H4 (cell line): ENCODE measurements around the gene KCNAB1. TPM values are rescaled to one million over a fixed set of nuclear protein-coding genes. Genes with fewer than 3 reads are reported as not detected.
"Not testable (repeated sequence)": the region's sequence is repeated elsewhere in the genome, so short reads cannot be mapped to it uniquely, and the experiment has no call there.

Experiments
- DNase-seq: peaks from one replicate; pipeline ENCODE4 v3.0.0-alpha.2; 2015; ENCODE audit warnings: low spot score
- total RNA-seq: library from RNA; depleted of rRNA; stranded (reverse); fragments of >200 nt; shearing (Covaris generic); gene quantifications from 2 replicates; pipeline ENCODE4 v1.2.3, GENCODE V29; 2014

Gene KCNAB1
- total RNA-seq, 1 experiment from 2014 or later: 0.33 TPM

DNA sequence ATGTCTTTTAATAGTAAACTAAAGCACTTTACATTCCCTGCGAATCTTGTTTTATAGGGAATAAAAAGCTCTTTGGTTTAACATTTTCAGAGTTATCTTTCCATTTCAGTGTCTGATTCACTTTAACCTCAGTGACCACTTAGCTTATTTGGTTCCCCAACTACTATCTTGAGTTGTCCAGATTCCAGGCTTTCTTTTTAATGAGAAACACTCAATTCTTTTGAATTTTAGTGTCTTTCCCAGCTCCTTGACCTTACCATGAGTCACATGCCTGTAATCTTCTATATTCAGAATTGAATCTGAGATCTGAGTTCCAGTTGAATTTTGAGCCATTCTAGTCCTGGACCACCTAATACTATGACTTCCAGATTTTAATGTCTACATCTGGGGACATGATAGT is 144.4 kb downstream of the KCNAB1 start:
- DNase-seq: no peak

DNA sequence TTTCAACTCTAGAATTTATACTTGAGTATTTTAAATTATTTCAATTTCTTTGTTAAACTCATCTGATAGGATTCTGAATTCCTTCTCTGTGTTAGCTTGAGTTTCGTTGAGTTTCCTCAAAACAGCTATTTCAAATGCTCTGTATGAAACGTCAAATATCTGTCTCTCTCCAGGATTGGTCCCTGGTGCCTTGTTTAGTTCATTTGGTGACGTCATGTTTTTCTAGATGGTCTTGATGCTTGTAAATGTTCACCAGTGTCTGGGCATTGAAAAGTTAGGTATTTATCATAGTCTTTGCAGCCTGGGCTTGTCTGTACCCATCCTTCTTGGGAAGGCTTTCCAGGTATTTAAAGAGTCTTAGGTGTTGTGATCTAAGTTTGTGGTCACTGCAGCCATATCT is 151.1 kb downstream of the KCNAB1 start:
- no peak for DNase-seq

DNA sequence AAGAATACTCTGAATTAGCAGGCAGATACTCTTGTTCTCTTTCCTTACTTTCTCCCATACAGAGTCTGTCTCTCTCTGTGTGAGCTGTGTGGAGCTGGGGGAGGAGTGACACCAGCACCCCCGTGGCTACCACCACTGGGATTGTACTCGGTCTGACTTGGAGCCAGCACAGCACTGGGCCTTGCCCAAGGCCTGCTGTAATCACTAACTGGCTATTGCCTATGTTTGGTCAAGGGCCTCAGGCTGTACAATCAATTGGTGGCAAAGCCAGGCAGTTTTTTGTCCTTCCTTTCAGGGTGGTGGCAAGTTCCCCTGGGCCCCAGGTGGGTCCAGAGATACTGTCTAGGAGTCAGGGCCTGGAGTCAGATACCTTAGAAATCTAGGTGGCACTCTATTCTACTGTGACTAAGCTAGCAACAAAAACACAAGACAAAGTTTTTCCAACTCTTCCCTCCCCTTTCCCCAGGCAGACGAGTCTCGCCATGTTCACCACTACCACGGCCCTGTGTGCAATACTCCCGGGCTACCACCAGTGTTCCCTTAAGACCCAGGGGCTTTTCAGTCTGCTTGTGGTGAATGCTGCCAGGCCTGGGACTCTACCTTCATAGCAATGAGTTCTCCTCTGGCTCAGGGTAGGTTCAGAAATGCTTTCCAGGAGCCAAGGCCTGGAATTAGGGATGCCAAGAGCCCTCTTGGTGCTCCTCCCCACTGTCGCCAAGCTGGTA is 151.8 kb downstream of the KCNAB1 start:
- no peak for DNase-seq

DNA sequence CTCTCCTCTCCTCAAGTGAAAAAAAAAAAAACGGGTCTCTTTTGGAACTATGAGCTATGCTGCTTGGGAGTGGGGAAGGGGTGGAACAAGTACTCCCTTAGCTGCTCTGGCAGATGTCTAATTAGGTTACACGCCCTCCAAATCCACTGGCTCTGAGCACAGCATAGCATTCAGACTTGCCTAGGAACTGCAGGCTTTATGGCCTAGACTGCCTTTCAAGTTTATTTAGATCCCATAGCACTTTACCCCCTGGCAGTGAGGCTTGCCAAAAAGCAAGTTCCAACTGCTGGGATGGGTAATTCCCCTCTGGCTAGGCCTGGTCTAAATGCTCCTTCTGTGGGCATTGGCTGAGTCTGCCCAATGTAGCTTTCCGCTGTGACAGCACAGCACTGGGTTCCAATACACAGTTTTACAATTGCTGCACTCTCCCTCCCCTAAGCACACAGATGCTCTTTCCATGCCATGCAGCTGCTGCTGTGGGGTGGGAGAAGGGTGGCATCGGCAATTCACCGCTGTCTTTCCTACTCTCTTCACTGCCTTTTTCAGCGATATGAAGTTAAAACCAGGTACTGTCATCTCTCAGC is 152.8 kb downstream of the KCNAB1 start:
- DNase-seq: no peak

DNA sequence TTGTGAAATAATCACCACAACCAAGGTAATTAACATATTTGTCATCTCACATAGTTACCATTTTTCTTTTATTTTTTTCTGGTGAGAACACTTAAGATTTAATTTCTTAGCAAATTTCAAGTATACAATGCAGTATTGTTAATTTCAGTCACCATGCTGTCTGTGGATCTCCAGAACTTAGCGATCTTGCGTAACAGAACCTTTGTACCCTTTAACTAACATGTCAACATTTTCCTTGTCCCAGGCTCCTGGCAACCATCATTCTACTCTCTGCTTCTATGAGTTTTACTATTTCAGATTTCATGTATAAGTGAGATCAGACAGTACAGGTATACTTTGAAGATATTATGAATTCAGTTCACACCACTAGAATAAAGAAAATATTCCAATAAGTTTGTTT is 154.4 kb downstream of the KCNAB1 start:
- no peak for DNase-seq

DNA sequence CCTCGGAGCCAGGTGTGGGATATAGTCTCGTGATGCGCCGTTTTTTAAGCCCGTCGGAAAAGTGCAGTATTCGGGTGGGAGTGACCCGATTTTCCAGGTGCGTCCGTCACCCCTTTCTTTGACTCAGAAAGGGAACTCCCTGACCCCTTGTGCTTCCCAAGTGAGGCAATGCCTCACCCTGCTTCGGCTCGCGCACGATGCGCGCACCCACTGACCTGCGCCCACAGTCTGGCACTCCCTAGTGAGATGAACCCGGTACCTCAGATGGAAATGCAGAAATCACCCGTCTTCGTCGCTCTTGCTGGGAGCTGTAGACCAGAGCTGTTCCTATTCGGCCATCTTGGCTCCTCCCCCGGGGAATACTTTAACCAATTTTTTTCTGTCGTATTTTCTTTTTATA is 164.3 kb downstream of the KCNAB1 start:
- not testable (repeated sequence) for DNase-seq

DNA sequence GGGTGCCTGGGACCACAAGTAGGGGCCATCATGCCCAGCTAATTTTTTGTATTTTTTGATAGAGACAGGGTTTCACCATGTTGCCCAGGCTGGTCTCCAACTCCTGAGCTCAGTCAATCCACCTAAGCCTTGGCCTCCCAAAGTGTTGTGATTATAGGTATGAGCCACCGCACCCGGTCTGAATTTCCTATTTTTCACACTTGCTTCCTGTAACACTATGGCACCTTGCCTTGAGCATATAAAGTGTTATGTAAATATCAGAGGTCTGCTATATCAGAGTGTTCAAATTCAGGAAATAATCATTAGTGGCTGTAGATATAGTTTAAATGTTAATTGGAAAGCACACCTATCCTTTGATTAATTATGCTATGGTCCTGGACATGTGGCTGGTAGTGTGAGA is 165.2 kb downstream of the KCNAB1 start:
- DNase-seq: no peak

DNA sequence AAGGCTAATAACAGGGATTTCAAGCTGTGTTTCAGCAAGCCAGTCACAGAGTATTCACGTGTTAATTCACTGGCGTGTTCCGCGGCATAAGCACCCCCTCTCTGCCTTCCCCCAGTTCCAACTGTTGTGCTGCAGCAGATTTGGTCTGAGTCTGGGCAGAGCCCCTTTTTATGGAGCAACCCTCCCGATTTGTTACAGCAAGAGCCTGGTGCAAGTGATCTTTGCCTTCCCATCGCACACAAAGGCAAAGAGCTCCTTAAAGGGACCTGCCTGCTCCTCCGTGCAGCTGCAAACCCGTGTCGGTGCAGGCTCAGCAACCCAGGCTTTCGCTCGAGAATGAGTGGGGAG is 170.5 kb downstream of the KCNAB1 start:
- DNase-seq: no peak

DNA sequence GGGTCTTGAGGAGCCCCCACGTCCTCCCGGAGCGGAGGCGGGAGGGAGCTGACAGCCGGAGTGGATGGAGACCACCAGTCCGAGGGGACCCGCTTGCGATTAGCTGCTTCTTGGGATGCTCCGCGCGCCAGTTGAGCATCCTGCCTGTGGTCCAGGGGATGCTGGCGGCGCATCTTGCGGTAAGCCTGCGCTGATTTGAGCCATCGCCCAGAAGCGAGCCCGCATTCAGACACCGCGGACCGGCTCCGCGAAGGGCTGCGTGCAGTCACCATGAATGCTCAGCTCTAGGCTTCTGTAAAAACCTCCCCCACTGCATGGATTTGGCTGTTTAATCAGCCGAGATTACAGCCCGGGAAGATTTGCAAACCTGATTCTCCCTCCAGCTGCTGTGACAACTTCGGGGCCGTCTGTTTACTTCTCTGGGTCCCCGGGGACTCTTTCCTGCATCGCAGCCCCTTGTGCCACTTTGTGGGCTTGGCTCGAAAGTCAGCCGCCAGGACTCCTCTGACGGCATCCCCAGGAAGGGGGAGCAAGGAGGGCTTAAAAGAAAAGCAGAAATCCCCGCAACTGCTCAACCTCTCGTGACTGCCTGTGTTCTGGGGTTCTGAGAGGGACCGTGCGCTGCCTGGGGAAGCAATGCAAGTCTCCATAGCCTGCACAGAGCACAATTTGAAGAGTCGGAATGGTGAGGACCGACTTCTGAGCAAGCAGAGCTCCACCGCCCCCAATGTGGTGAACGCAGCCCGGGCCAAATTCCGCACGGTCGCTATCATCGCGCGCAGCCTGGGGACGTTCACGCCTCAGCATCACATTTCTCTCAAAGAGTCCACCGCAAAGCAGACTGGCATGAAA is 171.1 kb downstream of the KCNAB1 start:
- no peak for DNase-seq

DNA sequence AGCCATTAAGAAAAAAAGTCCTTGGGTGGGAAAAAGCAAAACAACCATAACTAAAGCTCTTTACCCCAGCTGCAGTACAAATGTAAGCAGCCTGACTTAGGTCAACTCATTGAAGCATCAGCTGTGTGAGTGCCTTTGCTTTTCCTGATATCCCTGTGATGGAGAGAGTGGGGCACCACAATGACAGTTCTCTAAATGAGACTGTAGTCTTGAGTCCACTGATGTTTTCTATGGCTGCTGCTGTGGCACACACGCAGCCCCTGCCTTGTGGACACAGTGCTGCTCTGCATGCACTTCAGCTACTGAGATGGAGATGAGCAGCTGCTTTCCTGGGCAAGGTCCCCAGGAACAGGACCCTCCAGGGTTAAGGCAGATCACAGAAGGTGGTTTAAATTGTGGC is 173.2 kb downstream of the KCNAB1 start:
- DNase-seq: no peak

DNA sequence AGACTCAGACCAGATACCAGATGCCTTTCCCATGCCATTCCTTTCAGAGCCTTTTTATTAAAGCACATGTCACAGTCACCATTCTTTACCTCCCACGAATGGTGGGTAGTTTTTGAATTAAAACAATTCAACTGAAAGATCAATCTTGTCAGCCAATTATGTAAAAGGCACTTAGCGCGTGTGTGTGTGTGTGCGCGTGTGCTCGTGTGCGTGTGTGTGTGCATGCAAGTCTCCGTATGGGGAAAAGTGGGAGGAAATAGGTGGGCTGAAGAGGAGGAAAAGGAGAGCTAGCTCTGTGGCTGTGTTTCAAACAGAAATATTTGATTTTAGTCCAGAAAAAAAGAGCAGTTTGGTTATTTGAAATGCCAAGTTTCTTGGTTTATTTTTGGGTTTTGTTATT is 177.2 kb downstream of the KCNAB1 start:
- DNase-seq: no peak

DNA sequence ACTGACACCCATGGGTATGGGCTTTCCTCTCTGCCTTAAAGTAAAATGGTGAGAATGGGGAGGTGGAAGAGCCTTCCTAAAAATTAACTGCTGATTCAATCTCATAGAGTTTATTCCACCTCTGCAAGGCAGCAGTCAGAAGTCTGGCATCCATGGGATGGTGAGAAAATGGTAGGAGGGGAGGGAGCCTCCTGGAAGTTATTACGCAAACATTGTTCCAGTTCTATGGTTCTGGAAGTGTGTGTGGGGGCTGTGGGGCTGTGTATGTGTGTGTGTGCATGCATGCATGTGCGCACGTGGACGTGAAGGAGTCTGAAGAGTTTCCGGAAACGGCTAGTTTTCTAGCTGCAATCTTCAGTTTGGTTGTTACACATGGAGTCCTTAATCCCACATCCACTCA is 177.6 kb downstream of the KCNAB1 start:
- no peak for DNase-seq

DNA sequence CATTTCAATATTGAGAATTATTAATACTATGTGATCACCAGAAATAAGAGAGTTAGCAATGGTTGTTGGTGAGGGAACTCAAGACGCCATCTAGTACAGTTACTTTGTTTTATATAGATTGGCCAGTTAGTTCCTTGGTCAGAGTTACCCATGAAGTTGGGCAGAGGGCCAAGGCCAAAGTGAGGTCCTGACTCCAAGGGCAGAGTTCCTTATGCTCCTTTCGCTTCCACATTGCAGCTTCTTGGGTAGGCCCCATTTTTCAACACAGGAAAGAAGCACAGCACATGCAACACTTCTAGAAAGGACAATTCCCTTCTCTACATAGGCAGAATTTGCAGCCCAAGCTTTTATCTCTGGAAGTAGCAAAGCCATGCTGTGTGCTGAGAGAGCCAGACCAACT is 178.6 kb downstream of the KCNAB1 start:
- no peak for DNase-seq

DNA sequence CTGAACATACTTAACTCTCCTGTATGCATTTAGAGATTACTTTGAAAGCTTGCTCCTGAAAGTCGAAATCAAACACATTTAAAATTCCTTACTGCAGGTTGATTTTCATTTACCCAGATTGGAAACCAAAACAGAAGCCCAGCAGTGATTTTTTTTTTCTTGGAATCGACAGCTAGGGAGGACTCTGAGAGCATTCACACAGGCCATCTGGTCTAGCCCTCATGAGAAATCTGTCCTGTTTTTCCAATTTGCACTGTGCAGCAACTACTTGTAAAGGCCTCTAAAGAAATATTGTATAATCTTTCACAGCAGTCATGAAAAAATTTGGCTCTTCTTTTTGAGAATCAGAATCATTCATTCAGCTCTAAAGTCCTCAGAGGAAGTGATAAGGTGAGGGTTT is 179.2 kb downstream of the KCNAB1 start:
- DNase-seq: no peak

DNA sequence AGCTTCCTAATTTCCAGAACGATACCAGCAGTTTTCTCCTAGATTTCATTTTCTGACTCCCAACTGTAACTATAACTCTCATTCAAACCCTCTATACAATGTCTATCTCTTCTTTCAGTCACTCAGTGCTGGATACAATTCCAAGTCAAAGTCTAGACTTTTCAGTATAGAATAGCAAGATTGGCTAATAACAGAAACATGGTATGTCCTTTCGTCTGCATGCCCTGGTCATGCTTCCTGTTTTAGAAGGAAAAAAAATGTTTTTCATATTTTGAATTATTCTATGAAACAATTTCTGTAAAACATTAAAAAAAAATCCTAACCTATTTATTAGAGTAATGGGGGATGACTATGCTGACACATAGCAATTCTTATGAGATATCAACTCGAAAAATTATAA is 180.0 kb downstream of the KCNAB1 start:
- DNase-seq: no peak

DNA sequence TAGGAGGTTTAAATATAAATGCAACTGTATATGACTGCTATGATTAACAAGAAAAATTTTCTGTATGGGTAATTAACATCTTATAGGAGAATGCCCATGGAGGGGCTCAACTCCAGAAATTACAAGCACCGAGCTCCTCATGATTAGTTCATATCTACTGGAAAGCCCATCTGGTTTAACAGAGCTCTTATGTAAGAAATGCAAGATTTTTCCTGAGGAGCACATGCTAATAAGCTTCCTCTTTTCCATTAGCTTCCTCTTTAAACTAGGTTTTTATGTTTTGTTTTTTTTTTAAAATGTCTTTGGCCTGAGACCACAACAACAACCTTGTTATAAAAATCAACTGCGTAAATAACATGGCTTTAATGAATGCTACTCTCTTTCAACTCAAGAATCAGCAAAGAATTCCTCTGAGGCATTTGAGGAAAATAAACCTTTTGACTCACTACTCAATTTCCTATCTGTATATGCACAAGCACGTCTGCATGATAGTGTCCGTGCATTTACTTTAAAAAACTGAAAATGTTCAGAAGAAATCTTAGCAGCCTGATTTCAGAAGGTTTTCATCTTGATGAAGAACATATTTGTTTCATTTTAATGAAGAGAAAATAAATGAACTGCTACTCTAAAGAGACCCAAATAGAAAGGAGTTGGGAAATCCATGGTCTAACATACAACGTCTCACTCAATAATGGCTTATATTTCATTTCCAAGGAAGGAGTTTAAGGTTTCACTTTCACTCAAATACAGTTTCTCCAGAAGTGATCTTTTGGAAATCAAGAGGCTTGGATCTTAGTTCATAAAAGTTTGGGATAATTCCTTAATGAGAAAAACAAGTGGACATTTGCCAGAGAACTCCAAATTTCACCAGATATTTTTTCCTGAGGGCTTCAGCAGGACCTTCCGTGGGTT is 180.8 kb downstream of the KCNAB1 start:
- peak; percentile 23 for DNase-seq

DNA sequence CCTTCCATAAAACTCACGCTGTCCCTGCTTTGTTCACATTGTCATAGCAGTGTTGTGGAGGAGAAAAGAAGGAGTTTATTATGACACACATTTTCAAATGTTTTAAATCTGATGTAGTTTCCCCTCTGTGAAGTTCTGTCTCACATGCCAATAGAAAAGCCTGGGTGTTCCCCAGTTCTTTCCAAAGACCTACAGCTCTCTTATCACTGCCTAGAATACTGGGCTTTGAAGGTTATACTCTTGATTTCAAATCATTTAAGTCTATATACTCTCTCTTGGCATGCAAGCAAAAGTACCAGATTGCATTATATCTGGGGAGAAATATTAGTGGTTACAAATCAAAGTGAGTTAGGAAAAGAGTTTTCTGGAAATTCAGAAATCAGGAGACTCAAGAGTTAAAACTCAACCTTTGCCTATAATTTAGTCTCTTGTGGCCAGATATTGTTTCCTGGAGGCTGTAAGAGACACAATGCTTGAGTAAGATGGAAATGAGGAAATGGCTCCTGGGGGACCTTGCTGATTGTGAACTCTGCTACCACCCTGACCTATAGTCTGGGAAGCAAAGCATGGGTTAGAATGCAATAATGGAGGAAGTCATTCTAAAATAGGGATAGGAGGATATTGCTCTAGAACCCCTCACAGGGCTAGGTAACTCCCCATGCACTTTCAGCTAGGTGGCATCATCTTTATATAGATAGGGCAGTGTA is 182.8 kb downstream of the KCNAB1 start:
- DNase-seq: no peak

DNA sequence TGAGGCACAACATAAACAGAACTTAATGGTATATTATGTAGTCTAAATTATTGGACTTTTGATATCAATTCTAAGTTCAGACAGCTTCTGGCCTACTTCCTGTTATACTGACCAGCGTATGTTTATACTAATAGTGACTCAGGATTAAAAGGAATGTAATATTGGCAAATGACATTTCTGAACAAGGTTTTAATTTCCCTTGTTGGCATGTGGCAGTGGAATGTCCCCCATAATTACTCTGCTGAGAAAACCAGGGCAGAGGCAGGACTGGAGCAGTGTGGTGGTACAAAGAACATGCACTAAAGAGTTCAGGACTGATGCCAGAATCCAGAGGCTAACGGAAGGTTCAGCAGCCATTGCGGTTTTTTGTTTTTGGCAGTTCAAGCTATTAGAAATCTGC is 184.0 kb downstream of the KCNAB1 start:
- DNase-seq: peak; percentile 86

DNA sequence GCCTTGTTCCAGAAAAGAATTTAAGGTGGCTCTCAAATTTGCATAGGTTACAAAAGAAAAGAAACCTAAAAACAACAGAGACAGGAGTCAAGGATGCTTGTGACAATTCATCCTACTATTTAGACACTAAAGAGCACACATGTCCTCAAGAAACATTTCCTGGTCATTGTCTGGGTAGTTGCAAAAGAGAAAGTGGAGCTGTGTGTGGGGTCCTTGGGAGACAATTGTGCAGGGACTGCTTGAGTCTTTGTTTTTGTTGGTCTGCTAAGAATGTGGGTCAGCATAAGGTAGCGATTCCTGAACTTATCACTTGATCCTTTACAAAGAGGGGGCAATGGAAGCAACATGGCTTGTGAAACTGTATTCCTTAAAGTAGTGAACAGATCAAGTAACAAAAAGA is 185.3 kb downstream of the KCNAB1 start:
- no peak for DNase-seq

DNA sequence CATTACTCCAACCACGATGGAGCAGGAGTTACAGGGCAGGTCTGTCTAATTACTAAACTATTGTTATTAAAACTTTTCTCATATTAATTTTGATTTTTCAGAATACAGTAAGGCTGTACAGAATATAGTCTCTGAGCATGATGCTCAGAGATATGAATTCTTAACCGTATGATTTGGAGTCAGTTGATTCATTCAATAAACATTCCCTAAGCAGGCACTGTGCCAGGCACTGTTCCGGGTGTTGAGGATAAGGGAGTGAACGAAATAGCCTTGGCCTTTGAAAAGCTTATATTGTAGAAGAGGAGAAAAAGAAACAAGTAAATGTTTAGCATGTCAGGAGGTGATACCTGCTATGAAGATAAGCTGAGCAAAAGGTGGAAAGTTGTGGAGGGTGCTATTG is 187.3 kb downstream of the KCNAB1 start:
- DNase-seq: no peak

DNA sequence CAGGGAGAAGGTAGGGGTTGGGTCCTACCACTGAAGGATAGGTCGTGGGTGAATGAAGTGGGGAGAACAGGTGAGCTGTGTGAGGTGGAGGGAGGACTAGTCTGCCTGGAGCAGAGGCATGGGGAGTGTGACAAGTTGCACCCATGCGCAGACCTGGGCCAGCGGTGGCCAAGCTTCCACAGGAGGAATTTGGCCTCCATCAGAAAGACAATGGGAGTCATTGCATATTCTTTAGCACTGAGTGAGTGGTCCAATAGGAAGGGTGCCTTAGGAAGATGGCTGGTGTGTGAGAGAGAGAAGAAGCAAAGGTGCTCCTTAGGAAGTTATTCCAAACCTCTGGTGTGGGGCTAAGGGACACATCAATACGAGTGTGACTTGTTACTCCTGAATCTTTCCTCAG is 191.1 kb downstream of the KCNAB1 start:
- no peak for DNase-seq
